ENCODE measurements around the gene PDE8B.

The PDE8B gene

DNA sequence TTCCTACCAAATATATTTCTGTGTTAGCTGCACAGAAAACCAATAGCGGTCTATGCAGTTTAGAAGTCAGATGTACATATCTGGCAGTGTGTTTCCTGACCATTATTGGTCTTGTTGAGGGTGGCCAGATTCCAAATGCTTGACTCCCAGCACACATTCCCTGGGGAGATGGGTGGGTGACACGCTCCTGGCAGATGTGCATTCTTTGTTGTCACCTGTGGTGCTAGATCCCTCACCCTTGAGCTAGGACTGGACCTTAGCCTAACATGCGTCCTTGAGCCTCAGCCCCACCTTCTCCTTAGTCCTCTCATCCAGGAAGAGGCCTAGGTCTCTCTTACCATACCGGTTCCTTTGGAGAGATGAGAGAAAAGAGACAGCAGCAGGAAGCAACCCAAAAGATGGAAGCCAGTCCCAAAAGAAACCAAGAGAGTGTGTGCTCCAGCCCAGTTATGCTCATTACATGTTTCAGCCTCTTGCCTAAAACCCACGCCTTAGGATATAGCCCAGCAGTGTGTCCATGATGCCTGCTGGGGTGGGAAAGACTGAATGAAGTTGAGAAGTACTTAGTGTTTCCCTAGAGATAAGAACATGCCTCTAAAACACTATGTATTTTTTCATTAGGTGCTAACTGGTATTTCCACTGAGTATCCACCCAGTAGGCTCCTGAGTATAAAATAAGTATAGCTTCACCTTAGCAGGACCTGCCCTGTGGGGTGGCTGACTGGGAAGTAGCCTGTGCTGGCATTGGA, 116.7 kb downstream of the PDE8B start:
- no peak for DNase-seq

DNA sequence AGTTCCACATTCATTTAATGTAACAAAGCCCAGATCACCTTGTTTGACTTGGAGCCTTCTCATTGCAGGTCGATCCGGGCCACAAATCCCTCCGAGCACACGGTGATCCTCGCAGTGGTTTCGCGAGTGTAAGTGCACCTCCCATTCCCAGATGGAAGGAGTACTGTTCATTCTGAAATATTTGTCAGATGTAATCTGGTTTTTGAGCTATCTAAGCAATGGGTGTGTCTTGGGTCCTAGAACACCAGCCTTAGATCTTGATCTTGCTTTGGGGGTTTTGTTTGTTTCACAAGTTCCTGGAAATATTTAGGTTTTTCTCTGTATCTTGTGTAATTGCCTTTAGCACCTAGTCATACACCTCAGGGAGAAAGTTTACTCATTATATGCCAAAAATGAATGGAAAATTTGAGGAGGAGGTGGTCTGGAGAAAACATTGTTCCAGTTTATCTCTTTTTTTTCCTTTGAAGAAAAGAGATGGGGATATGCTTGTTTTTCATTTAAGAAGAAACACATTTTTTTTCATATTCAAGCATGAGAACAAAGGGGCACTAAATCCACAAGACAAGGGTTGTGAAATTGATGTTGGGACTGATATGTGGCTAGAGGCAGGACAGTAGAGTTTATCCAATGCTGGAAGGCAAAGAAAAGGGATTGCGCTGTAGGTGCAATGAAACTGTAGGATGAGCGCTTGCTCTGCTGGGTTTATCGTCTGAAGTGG, 118.6 kb downstream of the PDE8B start:
- DNase-seq = no peak

DNA sequence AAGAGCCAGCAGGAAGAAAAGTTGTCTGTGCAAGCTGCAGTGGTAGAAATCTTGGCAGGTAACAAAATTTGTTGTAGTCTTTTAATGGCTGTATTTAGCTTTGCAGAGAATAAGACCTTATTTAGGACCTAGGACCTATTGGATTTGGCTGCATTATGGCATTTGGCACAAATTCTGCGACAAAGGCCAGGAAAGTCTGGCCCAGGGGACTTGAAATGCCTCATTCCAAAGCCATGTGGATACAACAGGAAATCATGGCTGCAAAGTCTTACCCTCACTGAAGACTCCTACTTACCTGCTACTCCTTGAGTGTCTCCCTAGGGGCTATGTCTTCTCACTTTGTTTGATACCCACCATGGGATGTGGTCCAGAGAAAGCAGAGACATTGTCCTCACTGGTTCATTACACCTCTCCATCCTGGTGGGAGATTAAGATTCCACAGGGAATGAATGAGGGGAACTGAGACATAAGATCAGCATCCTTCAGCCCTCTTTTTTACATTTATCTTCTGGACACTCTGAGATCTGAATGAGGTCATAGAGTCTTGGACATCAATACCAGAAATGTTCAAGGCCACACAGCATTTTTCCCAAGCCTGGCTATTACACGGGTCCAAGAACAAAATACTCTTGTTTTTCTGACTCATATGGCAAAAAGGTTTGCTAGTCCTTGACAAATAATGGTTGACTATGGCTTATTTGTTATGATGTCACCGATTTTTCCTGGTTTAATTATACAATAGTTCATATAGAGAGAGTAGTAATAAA, 119.4 kb downstream of the PDE8B start:
- DNase-seq = no peak

DNA sequence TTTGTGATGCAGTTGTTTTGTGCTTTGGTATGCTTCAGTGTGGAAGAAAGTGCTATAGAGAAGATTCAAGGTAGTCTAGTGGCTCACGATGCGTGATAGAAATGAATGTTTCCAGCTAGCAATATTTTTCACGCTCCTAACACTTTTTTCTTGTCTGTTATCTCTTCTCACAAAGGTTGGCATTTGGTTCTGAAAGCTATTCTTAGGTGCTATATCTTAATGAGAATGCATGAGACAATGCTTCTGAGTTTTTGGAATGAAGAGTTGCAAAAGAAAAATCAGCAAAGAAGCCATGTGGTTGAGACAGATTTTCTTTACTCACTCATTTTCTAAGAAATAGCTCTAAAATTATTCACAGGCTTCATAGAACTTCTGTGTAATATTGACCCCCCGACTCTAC, 122.6 kb downstream of the PDE8B start:
- DNase-seq = no peak

DNA sequence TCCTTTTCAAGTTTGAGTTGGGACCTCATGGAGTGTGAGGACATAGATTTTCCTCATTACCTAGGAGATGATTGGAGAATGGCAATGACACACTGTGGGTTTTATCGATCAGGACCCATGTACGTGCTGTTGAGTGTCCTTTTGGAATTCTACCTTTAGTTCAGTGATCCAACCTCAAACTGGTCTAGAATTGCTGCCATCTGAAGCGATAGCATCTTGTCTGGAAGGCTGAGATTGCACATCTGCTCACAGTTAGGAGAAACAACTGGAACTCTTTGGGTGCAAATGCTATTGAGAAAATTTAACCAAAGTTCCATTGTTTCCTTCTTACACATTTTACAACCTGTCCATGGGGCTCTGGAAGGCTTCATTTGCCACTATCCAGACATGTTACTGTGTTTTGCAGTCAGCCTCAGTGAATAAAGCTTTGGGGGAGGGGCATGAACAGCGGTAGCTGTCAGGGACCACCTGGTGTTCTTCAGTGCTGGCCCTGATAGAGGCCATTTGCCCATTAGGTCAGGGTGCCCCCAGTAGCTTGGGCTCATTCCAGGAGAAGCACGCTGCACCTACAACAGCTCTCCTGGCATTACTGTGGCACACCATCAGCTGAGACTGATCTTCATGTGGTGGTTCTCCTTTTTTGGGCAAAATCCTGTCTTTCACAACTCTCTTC, 123.1 kb downstream of the PDE8B start:
- no peak for DNase-seq

DNA sequence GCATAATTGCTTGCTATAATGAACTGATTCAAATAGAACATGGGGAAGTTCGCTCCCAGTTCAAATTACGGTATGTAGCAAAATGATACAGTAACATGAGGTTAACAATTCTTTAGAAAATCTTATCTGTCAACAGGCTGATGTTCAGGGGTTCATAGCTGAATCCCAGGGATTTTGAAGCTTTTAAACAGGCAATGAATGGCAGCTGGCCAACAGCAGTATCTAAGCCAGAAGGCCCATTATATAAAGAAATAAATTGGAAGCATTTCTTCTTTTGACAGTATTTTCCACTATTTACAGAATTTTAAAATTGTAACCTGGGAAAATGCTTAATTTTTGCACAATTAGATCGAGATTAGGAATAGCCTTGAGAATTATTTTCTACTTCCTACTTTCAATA, 126.8 kb downstream of the PDE8B start:
- DNase-seq = no peak

DNA sequence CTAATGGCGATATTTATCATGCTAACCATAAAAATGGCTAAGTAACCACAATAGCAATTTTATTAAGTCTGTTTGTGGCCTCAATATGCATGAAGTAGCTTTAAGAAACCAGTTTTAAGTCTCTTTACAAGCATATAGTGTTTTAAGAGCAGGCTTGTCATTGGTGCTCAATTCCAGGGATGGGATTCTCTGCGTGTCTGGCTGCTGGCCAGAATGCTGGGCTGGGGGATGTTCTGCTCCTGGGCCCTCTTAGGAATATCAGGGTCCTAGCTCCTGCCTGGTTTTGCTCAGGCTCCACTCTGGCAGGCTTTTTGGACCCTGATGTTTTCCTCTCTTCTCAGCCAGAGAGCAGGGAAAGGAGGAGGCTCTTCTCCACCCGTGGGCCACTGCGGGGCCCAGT, 127.2 kb downstream of the PDE8B start:
- no peak for DNase-seq

DNA sequence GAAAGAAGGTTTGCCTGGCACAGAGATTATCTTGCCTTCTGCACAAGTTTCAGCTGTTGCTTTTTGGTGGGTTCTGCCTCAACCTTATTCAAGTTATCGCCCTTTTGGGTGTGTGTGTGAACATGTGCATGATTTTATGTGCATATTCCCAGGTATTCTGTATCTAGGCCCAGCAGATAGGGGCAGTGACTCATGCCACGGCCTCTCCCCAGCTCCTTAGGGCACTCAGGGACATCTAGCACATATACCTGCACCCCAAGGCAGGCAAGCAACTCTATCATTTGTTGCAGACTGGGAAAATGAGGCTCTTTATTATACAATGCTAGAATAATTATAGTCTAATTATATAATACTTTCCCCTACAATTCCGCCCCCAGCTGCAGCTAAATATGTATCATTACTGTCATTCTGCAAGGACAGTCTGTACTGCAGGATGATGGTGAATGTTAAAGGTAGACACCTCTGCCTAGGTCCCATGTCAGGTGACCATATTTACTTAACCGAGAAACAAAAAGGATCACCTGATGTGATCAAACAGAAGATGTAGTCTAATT, 128.9 kb downstream of the PDE8B start:
- no peak for DNase-seq

DNA sequence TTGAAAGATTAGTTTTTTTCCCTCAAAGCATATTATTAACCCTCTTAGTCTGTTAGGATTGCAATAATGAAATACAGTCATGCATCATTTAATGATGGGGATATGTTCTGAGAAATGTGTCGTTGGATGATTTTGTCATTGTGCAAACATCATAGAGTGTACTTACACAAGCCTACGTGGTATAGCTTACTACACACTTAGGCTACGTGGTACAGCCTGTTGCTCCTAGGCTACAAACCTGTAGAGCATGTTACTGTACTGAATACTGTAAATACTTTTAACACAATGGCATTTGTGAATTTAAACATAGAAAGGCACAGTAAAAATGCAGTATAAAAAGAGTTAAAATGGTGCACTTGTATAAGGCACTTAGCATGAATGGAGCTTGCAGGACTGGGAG, 132.7 kb downstream of the PDE8B start:
- DNase-seq = no peak

DNA sequence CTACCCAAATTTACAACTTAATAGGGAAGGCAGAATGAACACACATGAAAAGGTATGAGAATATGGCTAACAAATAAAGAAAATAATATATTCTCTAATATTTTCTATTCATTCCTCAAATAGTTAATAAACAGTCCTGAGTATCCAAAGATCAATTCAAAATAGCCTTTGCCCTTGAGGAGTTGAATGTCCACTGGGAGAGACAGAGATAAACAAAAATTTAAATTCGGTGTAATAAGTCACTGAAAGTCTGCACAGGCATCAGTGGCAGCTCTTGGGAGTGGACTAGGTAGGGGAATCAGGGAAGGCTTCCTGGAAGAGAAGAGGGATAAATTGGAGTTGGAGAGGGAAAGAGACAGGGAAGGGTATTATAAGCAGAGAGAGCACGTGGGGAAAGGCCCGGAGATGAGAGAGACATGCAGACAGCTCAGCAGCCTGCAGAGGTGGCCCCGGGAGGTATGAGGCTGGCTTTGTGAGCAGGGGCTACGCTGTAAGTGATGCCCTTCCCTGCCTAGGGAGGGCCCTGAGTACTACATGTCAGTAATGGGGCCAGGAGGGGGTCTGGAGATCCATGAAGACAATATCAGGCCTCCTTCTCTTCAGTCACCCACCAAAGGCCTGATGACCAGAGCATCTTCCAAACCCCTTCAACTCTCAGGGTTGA, 137.1 kb downstream of the PDE8B start:
- DNase-seq = no peak

DNA sequence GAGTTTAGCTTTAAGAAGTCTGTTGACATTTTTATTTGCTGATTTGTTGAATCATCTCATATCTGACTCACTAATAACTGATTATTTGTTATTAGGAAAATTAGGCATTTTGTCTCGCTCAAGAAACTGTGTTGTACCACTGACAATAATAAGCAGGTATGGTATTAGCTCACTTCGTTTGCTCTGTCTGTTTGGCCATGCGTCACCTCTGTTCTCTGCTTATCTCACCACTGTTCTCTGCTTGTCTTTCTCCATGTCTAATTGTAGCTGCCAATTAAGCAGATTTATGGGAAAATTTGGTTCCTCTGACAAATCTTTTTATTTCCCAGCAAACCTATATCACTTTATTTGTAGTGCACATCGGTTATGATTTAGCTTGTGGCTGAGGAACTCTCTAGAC, 142.8 kb downstream of the PDE8B start:
- DNase-seq = no peak

DNA sequence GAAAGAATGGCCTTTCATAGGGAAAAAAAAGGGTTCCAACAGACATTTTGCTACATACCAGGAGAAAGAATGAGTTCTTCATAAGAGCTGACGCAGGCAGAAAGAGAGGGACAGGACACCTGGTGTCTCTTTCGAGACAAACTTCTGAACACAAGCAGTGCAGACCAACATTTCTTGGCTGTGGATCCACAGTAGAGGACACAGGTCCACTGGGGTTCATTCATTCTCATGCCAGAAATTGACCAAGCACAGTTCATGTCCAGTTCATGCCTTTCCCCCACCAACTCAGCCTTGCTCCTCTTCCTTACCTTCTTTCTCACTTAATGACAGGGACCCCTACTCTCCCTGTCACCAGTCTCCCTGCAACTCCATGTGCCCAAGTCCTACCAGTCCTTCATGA, 144.0 kb downstream of the PDE8B start:
- no peak for DNase-seq

DNA sequence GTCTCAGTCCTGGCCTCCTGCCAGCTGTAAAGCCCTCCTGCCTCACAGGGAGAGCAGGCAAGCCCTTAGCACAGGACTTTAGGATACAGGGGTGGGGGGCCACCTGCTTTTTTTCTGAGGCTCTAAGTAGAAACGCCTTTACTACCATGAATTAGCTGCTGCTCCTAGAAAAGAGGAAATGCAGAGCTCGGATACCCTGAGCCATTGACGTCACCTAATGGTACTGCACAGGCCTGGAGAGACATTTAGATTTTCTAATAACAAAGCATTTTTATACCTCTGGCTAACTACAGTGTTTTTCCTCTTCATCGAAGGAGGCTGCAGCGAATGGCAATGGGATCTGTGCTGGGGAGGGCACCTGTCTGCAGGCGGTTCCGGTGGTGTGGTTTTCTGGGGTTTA, 144.6 kb downstream of the PDE8B start:
- DNase-seq = no peak

DNA sequence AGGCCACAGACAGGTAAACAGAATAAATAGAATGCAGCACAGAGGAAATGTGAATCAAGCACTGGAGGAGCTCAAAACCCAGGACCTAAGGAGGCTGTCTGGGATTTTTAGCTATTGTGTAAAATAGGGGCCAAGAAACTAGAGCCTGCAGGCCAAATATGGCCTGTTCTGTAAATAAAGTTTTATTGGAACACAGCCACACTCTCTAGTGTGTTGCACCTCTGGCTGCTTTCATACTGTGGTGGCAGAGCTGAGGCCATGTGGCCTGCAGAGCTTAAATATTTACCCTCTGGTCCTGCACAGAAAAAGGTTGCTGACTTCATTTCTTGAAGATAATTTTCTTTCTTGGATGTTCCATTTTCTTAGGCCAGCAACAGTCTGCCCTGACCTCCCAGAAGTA, 145.3 kb downstream of the PDE8B start:
- DNase-seq = no peak

DNA sequence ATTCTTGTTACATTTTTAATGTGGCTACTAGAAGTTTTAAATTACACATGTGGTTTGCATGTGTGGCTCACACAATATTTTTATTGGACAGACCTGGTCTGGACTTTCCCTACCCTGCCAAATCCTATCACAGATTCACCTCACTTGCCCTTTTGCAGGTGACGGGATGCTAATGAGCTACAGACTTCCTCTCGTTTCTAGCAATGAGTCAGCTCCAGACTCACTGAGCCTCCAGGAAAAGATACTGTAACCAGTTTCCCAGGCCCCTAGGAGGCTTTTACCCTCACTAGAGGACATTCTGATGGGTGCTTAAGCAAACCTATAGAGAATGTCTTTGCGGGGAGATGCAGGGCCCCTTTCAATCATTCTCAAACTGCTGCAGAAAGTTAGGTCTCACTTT, 146.3 kb downstream of the PDE8B start:
- no peak for DNase-seq

DNA sequence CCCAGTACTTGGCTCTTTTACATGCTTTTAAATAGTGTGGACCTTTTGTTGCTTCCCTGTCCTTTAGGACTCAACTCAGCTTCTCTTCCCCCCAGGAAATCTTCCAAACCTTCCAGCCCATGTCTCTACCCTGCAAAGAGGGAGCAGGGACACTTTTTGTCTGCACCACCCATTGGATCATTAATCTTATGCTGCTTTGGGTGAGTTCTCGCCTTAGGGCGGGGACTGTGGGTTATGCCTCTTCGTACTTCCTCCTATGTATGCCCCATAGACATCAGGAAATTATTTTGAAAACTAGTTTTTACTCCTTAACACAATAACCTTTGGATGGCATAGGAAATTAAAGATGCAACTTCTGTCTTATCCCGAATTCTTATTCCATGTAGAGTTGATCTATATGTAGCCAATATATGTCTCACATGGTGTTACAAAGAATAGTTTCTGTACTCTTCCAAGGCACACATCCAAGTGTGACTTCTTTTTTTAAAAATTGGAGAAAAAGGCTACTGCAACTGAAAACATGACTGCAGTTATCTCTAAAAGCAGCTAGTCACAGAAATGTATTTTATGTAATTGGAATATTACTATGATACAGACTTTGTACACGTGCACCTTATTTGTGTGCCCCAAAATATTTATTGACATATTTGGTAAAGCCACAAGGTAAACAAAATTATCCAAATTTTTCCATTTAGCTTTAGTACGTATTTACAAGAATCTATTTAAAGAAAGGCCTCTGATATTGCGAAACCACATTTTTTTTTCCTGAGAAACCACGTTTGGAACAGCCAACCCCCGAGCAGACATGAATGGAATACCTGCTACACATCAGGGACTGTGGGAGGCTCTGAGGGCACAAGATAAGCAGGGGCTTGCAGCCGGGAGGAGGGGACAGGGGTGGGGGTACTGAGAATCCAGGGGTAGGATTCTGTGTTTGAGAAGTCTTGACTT, 148.1 kb downstream of the PDE8B start:
- DNase-seq = no peak

DNA sequence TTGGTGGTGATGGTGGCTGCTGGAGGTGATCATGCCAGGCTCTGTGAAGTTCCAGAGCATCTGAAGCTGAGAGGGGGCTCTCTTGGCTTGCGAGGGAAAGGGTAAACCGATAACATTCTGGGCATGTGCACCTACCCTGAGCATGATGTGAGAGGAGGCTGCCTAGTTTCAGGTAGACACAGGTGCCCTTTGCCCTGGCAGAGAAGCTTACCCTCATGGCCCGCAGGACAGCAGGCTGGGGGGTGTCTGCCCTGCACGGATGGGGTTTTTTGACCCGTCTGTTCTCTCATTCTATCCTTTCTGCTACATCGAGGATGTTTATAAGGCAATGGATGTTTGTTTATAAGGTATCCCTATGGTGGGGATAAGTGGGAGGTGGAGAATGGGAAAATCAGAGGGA, 148.8 kb downstream of the PDE8B start:
- no peak for DNase-seq

DNA sequence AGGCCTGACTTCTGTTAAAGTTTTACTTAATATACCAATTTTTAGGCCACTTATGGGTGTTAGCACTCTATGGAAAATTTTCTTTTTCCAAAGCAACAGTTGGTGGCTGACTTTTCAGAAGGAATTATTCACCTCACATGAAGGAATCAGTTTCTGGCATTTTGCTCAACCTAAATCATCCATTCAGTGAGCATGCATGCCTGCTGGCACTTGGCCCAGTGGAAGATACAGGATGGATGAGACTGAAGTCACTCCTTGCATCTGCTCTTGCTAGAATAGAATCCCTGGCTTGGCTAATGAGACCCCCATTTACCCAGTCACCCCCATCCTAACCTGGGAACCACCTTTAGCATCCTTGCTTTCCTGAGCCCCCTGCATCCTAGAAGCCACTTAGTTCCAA, 149.9 kb downstream of the PDE8B start:
- DNase-seq = no peak

DNA sequence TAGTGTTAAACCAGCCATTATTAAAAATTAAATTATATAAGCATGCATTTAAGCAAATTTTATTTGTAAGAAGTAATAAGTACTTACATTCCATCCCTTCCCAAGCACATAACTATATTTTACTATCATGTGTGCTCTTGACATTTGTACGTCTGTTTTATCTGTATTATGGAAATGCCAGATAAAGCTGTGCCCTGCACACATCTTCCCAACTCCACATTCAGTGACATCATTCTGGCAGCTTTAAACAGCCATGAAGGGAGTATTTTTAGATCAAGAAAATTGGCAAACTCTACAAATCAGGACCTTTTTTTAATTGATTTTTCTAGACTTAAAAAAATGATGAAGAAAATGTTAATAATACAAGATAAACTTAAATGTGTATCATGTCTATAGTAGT, 150.5 kb downstream of the PDE8B start:
- no peak for DNase-seq

DNA sequence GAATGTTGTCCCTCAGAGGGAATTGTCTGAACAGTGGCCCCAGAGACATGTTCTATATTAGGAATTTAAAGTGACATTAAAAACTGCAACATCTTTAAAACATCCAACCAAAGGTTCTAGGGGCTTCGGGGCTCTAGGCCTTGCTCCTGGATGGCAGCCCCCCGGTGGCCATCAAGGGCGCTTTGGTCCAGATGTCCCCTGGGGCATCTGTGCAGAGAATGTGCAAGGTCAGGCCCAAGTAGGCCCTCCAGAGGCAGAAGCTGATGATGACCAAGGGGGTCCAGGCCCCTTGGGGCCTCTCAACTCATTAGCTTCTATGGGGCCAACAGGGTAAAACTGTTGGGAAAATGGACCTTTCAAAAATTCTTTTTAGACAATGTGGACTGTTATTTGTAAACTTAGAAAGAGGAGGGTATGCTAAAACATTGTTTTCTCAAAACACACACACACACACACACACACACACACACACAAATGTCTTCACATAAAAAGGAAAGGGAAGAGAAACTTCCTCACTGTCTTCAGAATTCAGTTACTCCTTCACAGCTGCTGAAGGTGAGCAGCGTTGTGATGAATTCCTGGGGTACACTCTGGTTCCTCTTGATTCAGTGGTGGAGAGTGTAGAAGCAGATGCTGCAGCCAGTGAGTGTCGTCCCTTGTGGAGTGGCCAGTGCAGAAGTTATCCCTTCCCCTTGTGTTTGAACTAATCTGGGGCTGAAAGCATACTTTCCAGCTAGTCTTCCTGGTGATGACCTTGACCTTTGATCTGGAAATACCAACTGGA, 156.4 kb downstream of the PDE8B start:
- no peak for DNase-seq

Data from effector CD4-positive, alpha-beta T cell (primary cell).